ENCODE results near the gene ARRDC3.
"Not testable (repeated sequence)": the region's sequence is repeated elsewhere in the genome, so short reads cannot be mapped to it uniquely, and the experiment has no call there.

ARRDC3 gene

GRCh38 chr5:91383027-91383955, at the start of gene ARRDC3:
Gene ARRDC3, minus strand, starts transcription at chr5:91383317. Its CDS starts 225 bp downstream, at chr5:91383092.
- FAIRE-seq (peak; percentile 46), DNase-seq (ENCODE audit: low spot score) (peak; percentile 93)

GRCh38 chr5:91430949-91431348, 47.8 kb upstream of the ARRDC3 start:
- no peak for DNase-seq (ENCODE audit: low spot score)
- FAIRE-seq, result no peak

GRCh38 chr5:91424638-91425436, 41.7 kb upstream of the ARRDC3 start:
- FAIRE-seq (no peak), DNase-seq (ENCODE audit: low spot score) (no peak)

GRCh38 chr5:91423871-91424270, 40.8 kb upstream of the ARRDC3 start:
- DNase-seq (ENCODE audit: low spot score), result no peak
- FAIRE-seq, result no peak

- DNase-seq (ENCODE audit: low spot score) (no peak), FAIRE-seq (no peak)
These were observed 37.8 kb upstream of the ARRDC3 start for GRCh38 chr5:91420879-91421278.

GRCh38 chr5:91419571-91420537, 36.7 kb upstream of the ARRDC3 start:
- DNase-seq (ENCODE audit: low spot score), result peak; percentile 20
- no peak for FAIRE-seq

GRCh38 chr5:91419136-91419535, 36.0 kb upstream of the ARRDC3 start:
- FAIRE-seq, result no peak
- no peak for DNase-seq (ENCODE audit: low spot score)

GRCh38 chr5:91418158-91418557, 35.0 kb upstream of the ARRDC3 start:
- FAIRE-seq (no peak), DNase-seq (ENCODE audit: low spot score) (no peak)

GRCh38 chr5:91417219-91417618, 34.1 kb upstream of the ARRDC3 start:
- DNase-seq (ENCODE audit: low spot score) (no peak), FAIRE-seq (no peak)

- FAIRE-seq (no peak), DNase-seq (ENCODE audit: low spot score) (no peak)
These were observed 33.4 kb upstream of the ARRDC3 start for GRCh38 chr5:91416491-91416890.

GRCh38 chr5:91409304-91409703, 26.2 kb upstream of the ARRDC3 start:
- FAIRE-seq, result no peak
- no peak for DNase-seq (ENCODE audit: low spot score)

GRCh38 chr5:91408710-91409109, 25.6 kb upstream of the ARRDC3 start:
- FAIRE-seq (no peak), DNase-seq (ENCODE audit: low spot score) (no peak)

GRCh38 chr5:91407204-91407603, 24.1 kb upstream of the ARRDC3 start:
- no peak for DNase-seq (ENCODE audit: low spot score)
- no peak for FAIRE-seq

- no peak for FAIRE-seq
These were observed 20.3 kb upstream of the ARRDC3 start for GRCh38 chr5:91403438-91403837.

GRCh38 chr5:91401175-91401574, 18.1 kb upstream of the ARRDC3 start:
- FAIRE-seq (no peak), DNase-seq (ENCODE audit: low spot score) (no peak)

More at GRCh38 chr5:91403438-91403837, 20.3 kb upstream of the ARRDC3 start:
- DNase-seq (ENCODE audit: low spot score), result no peak

GRCh38 chr5:91397791-91398190, 14.7 kb upstream of the ARRDC3 start:
- FAIRE-seq (no peak), DNase-seq (ENCODE audit: low spot score) (no peak)

- DNase-seq (ENCODE audit: low spot score), result no peak
- no peak for FAIRE-seq
These were observed 7.2 kb upstream of the ARRDC3 start for GRCh38 chr5:91390268-91390667.

GRCh38 chr5:91389555-91389954, 6.4 kb upstream of the ARRDC3 start:
- not testable (repeated sequence) for FAIRE-seq

GRCh38 chr5:91388362-91388761, 5.2 kb upstream of the ARRDC3 start:
- DNase-seq (ENCODE audit: low spot score), result no peak
- no peak for FAIRE-seq

More at GRCh38 chr5:91389555-91389954, 6.4 kb upstream of the ARRDC3 start:
- not testable (repeated sequence) for DNase-seq (ENCODE audit: low spot score)

GRCh38 chr5:91386120-91386519, 3.0 kb upstream of the ARRDC3 start:
- no peak for FAIRE-seq
- DNase-seq (ENCODE audit: low spot score), result no peak

GRCh38 chr5:91385596-91385995, 2.5 kb upstream of the ARRDC3 start:
- not testable (repeated sequence) for DNase-seq (ENCODE audit: low spot score); FAIRE-seq

Measured in urothelium cell line (cell line).